ENCODE data around the gene ZYX. TPM values are rescaled to one million over a fixed set of nuclear protein-coding genes. Genes with fewer than 3 reads are reported as not detected.

ZYX gene
- total RNA-seq, 3 donors from 2014 or later, result 49.0 to 203 (median 109) TPM

DNA sequence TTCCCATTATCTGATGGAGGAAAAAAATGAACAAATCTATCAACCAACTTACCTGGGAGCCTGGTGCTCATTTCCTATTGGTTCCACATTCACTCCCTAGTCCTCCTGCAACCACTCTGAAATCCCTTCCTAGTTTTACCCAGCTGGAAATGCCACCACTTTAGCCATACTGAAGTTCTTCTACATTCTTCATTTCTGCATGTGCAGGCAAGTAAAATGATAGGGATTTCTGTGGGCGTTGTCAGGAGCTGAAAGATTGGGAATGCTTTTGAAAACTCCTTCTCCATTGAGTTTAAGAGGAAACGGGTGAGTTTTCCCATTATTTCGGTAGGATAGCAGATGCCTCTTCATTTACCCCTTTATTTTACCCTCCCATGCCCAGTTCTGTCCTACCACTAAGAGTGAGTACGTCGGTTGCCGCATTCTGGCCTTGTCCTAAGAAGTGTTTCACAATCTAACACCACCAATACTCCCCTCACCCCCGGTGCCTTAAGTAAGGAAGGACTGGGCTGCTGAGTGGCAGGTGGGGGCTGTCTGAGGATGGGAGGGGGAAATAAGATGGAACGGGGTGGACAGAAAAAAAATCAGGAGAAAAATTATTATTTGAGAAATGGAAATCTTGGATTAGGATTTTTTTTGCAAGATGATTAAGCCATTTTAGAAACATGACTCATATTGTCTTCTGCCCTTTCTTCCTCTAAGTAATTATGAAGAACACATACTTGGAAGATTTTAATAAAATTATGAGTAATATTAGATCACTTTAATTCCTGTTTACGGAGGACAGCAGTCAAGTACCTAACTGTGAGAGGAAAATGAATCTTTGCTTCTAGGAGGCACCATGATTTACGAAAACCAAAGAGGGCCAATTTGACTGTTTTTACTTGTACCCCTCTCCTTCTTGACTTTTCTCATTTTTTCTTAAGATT lies 48.9 kb downstream of the ZYX start:
- Histone ChIP-seq H3K36me3 (ENCODE audit: low read depth) (no peaks in the 10 kb centered on the region), H3K4me3 (no peak overlapping the region), H3K4me1 (ENCODE audit: low read depth) (no peaks in the 10 kb centered on the region), H3K9me3 (no peaks in the 10 kb centered on the region)
- DNase-seq, result no peak
- no peak for ATAC-seq
- intact Hi-C loops (cut with DNase I, micrococcal nuclease), result no loop called here
- TF ChIP-seq CTCF (IDR thresholded peaks at IDR 0.05), result no peak

DNA sequence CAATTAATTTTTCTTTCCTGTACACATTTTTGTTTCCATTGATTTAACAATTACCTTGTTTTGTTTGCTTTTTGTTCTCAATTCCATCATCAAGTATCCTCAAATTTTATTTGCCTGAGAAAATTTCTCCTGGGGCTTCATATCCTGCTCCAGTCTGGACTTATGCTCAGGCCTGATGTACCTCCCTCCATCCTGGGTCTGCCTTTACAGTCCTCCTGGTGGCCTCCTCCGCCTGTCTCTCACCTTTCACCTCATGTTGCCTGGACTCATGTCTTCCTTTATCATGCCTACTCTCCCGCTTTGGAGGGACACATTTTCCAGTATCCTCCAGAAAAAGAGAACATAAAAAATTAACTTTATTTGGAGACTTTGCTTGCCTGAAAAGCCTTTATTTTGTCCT lies 50.0 kb downstream of the ZYX start:
- intact Hi-C loops (cut with DNase I, micrococcal nuclease), result no loop called here
- Histone ChIP-seq H3K4me1 (ENCODE audit: low read depth) (no peaks in the 10 kb centered on the region), H3K4me3 (no peak overlapping the region), H3K36me3 (ENCODE audit: low read depth) (no peaks in the 10 kb centered on the region), H3K9me3 (no peaks in the 10 kb centered on the region)
- TF ChIP-seq CTCF (IDR thresholded peaks at IDR 0.05), result no peak
- ATAC-seq (no peak), DNase-seq (no peak)

DNA sequence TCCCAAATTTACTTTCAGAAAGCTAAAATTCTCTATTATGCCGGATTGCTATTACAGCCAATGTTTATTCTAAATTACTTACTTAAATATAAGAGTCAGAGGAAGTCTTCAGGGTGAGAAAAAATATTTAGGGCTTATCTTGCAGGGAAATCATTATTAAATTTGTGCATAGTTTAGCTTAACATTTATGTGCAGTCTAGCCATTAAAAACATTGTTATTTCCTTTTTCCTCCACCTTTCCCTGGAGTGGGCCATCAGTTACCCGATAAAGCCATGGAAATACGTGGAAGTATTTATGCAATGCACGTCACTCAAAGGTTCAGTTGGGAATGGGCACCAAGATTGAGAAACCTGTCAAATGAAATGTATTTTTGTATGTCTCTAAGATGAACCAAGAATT lies 52.6 kb downstream of the ZYX start:
- no peak overlapping the region for H3K4me3 ChIP-seq
- ATAC-seq, result no peak
- H3K36me3 ChIP-seq (ENCODE audit: low read depth), result no peaks in the 10 kb centered on the region
- no peak for DNase-seq
- intact Hi-C loops (cut with DNase I, micrococcal nuclease), result no loop called here
- H3K9me3 ChIP-seq, result no peaks in the 10 kb centered on the region
- no peaks in the 10 kb centered on the region for H3K4me1 ChIP-seq (ENCODE audit: low read depth)
- TF ChIP-seq CTCF (IDR thresholded peaks at IDR 0.05), result no peak

DNA sequence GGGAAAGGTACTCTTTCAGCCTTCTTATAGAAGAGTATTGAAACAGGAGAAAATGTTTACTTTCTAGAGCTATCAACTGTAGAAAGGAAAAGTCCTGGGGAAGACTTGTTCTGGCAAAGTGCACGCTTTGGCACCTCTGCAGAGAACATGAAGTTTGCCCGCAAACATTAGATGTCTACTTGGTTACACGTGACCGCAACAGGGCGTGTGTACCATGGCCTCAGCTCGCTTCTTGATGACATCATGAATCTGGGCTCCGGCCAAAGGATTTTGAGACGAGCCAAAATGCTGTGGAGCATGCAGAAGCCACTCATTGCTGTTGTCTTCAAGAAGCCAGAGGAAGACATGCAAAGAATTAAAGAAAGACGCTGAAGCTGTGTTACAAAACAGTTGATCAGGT lies 53.5 kb downstream of the ZYX start:
- ATAC-seq (peak; percentile 7), DNase-seq (peak in 2 of 3 donors; percentile 52)
- intact Hi-C loops (cut with DNase I, micrococcal nuclease), result no loop called here
- Histone ChIP-seq H3K36me3 (ENCODE audit: low read depth) (no peaks in the 10 kb centered on the region), H3K9me3 (no peaks in the 10 kb centered on the region), H3K4me1 (ENCODE audit: low read depth) (no peaks in the 10 kb centered on the region), H3K4me3 (no peak overlapping the region)
- no peak for TF ChIP-seq CTCF (IDR thresholded peaks at IDR 0.05)

- Histone ChIP-seq H3K4me3 (no peak overlapping the region), H3K4me1 (ENCODE audit: low read depth) (no peaks in the 10 kb centered on the region), H3K36me3 (ENCODE audit: low read depth) (no peaks in the 10 kb centered on the region), H3K9me3 (no peaks in the 10 kb centered on the region)
- intact Hi-C loops (cut with DNase I, micrococcal nuclease), result no loop called here
- ATAC-seq, result no peak
- TF ChIP-seq CTCF (IDR thresholded peaks at IDR 0.05), result no peak
- no peak for DNase-seq
Observed at GRCh38 chr7:143435266-143435665, 54.1 kb downstream of the ZYX start.
